Frontal cortex (tissue), 4 donors: ENCODE results near the gene RNLS. TPM values are rescaled to one million over a fixed set of nuclear protein-coding genes. Genes with fewer than 3 reads are reported as not detected.
"Not testable (repeated sequence)": the region's sequence is repeated elsewhere in the genome, so short reads cannot be mapped to it uniquely, and the experiment has no call there.

ENCODE experiments used
- DNase-seq, 2 donors: peaks; one replicate each; pipeline ENCODE4 v3.0.0; 2012; ENCODE audit warnings: low spot score in 2 of 2
- FAIRE-seq: peaks from 2 replicates; lab custom pipeline; 2012; peaks lifted over from hg19 to GRCh38; lab: Jason Lieb, UNC
- total RNA-seq: library from RNA; depleted of rRNA; stranded (reverse); fragments of >200 nt; gene quantifications from one replicate; pipeline ENCODE4 v1.2.3, GENCODE V29; 2014
- donor health status: control.
- donor health status: control.
- donor health status: control.

The RNLS gene
- total RNA-seq, 1 donor from 2014 or later, result 1.2 TPM

DNA sequence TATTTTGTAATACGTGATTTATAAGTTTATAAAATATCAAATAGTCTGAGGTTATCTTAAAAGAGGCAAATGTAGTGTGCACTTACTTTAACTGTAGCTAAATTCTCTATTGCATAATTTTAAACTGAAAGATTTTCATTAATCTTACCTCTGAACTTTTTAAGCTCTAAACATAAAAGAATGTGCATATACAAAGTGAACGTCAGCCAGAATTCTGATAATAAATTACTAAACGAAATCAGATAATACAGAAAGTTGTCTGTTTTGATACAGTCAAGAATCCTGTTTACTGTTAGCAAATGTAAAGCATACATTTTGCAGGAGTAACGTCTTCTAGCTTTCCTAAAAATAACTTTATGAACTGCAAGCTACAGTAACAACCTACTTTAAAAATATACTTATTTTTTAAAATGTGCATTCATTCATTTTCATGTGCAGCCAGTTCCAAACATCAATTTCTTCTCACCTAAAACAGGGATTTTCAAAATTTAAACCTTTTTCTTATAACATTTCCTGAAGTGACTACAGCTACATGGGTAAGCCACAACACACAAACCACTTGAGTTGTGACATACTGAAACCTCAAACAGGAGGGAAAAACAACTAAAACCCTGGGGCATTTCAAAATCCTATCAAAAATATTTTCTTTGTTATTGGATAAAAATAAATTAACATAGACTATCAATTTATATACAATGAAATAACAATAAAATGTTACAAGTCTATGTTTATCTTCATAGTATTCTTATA, 92.7 kb downstream of the RNLS start:
- no peak for DNase-seq
- no peak for FAIRE-seq

DNA sequence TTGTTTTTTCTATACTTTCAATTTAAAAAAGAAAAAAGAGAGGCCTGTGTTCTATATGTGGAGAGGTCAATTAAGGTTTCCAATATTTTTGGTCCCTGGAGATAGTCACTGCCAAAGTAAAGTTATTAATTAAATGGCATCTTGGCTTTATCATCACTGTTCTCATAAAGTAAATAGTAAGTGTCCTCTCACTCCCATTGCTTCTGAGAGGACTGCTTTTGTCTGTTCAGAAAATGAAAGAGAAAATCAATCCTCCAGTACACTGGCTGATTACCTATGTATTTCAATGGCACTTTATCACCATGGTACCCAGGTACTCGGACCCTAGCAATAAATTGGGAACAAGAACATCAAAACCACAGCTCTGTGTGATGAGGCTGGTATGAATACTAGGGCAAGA, 94.0 kb downstream of the RNLS start:
- FAIRE-seq (no peak), DNase-seq (no peak)

DNA sequence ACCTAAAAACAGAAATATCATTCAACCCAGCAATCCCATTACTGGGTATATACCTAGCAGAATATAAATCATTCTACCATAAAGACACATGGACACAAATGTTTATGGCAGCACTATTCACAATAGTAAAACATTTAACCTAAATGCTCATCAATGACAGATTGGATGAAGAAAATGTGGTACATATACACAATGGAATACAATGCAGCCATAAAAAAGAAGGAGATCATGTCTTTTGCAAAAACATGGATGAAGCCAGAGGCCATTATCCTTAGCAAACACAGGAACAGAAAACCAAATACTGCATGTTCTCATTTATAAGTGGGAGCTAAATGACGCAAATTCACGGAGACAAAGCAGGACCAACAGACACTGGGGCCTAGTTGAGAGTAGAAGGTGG, 96.3 kb downstream of the RNLS start:
- not testable (repeated sequence) for FAIRE-seq

DNA sequence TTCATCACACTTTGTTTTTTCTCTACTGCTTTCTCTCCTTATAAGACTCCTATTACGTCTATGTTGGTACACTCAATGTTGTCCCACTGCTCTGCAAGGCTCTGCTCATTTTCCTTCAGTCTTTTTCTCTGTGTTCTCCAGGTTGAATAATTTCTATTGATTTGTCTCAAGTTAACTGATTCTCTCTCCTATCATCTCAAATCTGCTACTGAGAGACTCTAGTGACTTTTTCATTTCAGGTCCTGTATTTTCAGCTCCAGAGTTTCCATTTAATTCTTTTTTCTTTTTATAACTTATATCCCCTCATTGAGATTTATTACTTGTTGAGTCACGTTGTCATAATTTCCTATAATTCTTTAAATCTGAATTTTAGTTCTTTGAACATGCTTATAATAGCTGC, 100.9 kb downstream of the RNLS start:
- FAIRE-seq (no peak), DNase-seq (no peak)

More for the DNA sequence above, 96.3 kb downstream of the RNLS start:
- not testable (repeated sequence) for DNase-seq

DNA sequence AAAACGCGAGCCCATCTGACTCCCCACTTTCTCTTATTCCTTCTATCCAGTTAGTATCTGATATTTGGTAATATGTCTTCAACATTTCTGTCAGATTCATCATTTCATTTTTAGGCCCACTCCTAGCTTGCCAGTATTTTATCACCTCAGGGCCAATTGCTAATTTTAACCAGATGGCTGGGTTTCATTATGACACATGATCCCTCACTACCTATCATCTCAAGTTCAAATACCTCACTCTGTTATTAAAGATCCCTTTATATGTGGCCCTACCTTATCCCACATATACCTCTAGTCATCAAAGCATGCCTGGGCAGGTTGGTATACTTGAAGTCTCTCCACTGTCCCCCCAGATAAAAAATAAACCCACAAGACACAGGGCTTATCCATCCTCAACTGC, 104.9 kb downstream of the RNLS start:
- DNase-seq (no peak), FAIRE-seq (no peak)

DNA sequence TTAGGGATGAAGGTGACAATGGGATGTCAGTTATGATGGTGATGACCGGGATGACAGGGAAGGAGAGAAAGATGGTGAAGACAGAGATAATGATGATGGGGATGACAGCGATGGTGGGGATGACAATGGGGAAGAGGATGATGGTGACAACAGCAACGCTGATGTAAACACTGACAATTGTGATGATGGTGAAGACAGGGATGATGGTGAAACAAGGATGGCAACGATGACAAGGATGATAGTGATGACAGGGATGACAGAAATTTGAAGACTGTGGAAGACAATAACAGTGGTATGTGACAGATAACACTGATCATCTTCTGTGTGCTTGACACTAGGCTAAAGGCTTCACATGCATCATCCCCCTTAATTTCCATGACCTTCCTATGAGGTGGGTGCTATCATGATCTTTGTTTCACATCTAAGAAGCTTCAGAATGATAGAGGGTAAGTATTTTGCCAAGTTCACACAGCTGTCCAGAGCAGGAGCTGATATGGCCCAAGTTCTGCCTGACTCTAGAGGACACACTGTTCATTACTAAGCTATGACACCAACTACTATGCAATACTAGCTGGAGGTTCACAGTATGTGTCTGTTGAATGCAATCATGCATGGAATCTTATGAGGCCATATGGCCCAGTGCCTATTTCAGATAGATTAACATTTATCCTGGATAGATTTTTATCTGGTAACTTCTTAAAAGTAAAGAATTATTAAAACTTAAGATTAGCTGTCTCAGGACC, 105.6 kb downstream of the RNLS start:
- DNase-seq (no peak), FAIRE-seq (no peak)

DNA sequence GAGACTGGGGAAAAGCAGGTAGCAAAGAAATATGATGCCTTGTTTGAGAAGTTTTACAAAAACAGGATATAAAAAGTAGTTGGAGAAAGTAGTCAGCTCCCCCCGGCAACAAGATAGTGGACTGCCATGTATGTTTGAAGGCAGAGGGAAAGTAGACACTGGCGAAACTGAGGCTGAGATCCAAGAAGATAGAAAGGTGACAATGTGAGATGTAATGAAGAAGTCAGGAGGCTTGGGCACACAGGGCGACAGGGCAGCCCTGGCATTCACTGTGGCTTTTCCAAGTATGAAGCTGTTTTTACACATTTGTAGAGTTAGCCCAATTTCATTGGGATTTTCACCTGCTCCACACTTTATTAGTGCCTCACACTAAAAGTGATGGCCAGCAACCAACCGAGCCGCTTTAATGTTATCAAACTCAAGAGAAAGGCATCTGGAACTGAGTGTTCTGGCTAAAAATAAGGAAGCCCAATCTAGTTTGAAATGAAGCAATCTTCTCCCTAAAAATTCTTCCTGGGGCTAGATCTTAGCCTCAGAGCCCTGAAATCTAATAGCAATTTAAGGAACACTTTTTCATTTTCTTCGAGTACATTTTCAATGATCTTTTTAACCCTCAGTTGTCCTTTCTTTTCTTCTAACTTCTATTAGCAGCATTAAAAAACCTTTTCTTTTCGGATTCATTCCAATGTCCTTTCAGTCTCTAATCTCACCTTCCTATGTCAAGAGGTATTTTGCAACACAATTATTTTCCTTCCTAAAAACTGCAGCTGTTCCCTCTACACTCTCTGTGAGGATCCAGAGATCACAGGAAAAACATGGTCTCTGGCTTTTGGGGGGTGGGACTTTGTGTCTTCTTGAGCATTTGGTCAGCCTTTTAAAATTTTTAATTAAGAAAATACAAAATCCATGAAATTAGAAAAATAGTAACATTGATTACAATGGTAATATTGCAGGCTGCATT, 108.0 kb downstream of the RNLS start:
- DNase-seq, result no peak
- FAIRE-seq, result no peak

DNA sequence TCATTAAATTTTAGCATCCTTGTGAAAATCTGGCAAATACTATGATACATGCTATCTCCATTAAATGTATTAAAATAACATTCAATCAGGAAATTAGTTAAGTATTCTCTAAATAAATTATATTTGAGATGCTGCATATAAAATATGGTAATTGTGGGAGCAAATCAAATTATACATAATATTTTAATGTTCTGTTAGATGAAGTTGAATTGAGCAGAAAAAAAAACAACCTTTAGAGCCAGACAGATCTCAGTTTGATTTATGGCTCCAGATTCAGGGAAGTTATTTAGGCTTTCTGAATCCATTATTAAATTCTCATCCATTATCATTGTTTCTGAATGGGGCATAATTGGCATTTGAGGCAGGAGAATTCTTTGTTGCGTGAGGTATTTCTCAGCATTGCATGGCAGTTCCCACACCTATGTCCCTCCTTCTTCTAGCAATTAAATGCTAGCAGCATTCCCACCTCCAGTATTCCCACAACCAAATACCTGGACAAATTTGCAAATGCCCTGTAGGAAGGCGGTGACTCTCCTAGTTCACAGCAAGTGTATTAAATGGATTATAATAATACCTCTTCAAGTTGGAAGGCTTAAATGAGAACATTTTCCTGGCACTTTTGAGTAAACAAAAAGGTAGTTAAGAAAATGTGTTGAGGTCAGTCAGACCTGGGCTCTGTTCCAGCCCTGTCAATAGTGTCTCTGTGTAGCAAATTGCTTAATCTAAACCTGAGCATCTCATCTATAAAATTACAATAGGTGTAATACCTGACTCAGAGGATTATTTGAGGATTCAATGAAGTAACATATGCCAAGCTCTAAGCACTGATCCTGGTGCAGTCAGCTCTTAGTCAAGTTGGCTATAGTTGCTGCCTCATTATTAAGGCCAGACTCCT, 108.9 kb downstream of the RNLS start:
- no peak for DNase-seq
- FAIRE-seq, result no peak

DNA sequence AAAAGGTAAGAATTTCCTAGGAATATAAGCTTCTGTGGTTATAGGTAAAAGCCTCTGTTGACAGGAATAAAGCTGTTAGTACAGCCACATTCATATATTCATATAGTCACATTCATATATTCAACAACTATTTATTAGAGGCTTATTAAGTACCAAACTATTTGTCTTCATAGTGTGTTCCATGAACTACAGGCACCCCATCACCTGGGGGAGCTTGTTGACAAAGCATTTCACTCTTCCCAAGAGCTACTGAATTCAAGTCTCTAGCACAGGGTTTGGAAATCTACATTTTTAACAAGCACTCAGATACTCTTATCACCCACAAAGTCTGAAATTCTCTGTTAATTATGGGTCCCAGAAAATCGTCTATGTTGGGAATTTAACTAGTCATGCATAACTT, 110.6 kb downstream of the RNLS start:
- no peak for FAIRE-seq
- DNase-seq, result no peak

DNA sequence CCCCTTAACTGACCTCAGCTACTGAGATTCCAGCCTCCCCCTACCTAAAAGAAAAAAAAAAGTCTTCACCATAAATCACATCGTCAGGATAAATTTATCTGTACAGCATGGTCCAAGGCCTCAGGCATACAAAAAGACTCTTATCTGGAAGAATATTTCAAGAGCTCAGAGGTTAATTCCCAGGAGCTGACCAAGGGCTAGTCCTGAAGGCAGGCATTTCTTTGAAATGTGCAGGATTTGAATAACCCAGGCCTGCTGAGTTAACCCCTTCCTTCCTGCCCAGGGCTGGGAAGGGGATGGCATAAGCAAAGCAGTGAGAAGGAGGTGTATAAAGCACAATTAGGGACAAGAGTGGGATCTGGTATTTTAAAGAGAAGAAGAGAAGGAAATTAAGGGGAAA, 111.2 kb downstream of the RNLS start:
- no peak for FAIRE-seq

DNA sequence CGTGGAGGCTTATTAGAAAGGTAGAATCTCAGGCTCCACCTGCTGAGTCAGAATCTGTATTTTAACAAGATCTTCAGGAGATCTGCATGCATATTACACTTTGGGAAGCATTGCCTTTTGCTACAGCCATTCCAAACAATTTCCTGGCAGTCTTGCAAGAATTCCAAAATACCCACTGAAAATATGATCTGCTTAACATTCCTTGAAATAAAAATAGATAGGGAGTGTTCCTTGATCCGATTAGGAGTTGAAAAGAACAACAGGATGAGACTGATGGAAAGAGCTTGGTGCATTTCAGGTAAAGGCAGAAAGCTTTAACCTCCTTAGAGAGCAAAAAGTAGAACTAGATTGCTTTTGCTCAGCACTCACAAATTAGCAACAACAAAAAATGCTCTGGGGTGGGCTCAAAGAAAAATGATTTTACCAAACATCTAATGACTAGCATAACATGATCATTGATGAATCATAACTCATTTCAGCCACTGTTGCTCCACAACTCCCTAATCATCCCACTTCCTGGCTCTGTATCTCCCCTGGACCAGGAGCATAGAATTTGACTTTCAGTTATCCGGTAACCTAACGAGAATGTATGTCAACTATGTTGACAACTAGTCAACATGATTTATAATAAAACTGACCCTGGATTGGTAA, 115.2 kb downstream of the RNLS start:
- FAIRE-seq (no peak), DNase-seq (no peak)

More for the DNA sequence above, 111.2 kb downstream of the RNLS start:
- no peak for DNase-seq

DNA sequence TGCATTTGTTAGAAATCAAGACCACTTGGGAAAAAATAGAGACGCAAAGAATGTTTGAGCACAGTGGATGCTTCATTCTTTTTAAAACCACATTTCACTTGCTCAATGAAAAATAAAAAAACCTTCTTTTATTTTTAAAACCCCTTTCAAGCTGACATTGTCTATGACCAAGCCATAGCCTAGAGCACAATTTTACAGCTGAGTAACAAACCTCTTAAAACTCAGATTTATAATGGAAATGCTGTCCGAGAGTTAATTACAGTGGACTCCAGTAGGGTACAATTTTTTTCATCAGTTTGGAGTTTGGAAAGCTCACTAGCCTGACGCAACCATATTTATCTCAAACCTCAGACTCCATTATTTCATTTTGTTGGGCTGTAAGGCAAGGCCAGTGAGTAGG, 116.3 kb downstream of the RNLS start:
- no peak for DNase-seq
- no peak for FAIRE-seq

DNA sequence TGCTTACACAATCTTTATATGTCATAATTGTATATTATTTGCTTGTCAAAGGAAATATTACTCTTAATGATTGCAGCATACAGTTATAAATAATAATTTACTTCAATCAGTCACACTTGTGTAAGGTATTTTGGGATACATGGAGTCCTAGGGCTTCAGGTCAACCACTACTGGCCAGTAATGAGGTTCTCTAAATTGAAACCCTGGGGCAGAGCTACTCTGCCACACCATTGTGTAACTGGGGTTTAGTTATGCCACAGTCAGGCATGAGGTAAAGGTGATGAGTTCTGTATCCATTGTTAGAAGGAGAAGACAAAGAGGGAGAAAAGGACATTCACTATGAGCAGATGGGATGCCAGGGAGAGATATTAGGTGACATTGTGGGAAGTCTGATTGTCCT, 117.4 kb downstream of the RNLS start:
- no peak for DNase-seq
- FAIRE-seq, result no peak

DNA sequence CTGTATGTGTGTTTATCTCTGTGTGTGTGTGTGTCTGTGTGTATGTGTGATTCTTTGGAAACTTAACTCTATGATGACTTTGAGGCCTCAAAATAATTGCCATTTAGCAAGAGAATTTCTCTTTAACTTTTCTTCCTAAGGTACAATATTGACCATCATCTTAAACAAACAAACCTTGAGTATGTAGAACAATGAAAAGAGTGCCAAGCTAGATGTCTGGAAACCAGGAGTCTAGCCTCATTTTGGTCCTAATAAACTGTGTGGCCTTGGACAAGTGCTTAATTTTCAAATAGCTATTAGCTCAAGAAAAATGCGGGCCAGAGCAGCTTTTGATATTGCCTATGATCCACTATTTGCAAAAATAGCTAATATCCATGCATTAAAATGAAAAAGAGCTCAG, 119.3 kb downstream of the RNLS start:
- DNase-seq (no peak), FAIRE-seq (no peak)

DNA sequence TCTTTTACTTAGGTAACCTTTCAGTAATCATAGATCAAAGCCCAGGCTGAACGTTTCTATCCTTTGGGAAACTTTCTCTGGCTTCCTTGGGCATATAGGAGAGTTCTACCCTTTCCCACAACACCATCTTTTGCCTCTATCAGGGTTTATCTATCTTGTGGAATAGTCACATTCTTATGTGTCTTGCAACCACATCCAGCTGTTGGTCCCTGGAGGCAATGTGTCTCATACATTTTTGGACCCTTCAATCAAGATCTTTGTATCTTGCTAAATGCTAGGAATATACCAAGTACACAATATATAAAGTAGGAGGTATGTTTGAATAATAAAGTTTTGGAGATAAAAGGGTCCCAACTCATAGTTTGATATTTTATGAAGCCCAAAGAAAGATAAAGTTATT, 121.7 kb downstream of the RNLS start:
- FAIRE-seq (no peak), DNase-seq (no peak)

DNA sequence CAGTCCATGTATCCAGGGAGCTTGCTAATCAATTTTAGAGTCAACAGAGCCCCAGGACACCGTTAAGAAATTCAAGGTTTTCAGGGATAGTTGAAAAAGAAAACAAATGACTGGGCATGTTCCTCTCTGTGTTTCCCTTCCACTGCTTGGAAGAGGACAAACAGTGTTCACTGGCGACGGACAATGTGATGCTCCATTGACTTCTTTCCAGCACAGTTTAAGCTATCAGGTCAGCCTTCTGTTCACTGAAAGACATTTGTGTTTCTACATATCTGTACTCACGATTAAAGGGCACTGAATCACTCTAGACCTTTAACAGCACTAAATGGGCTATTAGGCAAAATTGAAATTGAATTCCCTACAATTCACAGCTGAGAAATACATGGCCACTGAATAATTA, 123.6 kb downstream of the RNLS start:
- DNase-seq (no peak), FAIRE-seq (no peak)

DNA sequence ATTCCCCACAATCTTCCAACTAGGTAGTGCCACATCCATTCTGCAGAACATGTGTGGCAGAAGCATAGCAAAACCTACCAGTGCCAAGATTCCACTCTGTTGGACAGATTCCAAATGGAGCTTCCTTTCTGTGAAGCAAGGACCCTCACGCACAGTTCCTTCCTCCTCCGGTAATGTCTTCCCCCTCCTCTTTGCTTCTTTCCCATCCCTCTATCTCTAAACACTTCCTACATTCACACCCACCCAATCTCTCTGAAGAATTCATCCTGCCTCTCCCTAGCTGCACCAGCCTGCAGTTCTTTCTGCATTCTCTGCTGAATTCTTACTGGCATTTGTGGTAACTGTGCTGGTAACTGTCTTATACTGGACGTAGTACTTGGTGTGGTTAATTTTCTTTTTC, 124.9 kb downstream of the RNLS start:
- FAIRE-seq (no peak), DNase-seq (no peak)

DNA sequence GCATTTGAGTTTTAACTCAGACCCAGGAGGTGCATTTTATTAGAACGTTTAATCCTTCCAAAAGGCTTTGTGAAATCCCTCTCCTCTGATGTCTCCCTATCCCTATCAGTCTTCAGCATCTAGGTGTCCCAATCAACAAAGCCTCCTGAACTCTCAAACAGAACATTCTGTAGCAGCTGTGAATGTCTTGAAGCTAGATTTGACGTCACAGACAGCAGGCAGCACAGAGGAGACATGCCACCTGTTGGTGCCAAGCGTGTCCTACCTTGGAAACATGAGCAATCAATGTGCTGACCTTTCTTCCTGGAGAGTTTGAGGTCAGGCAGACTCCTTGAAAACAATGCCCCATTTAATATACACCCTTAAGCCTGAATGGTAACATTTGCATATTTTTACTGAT, 125.5 kb downstream of the RNLS start:
- no peak for FAIRE-seq
- DNase-seq, result no peak

DNA sequence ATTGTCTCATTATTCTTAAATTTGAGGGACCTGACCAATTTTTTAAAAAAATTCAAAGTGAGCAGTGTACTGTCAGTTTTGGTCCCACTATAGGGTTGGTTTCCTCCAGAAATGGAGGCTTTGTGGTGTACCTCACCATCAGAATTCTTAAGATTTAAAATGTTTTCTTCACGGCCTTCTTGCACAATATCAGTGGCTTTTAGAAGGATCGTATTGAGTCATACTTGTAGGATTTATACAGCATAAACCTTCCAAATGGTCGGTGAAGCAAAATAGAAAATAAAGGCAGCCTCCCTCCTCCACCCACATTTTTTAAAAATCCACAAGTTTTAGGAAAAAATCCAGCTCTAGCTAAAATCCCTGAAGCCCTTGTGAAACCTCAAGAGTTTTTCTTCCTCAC, 126.4 kb downstream of the RNLS start:
- FAIRE-seq (no peak), DNase-seq (no peak)
